Measurements from ENCODE around the gene AGAP2. TPM values are rescaled to one million over a fixed set of nuclear protein-coding genes. Genes with fewer than 3 reads are reported as not detected.

AGAP2 gene
- total RNA-seq, 2 experiments from 2014 or later, result 22.6 to 23.8 TPM

GRCh38 chr12:57761391-57761998, 23.0 kb upstream of the AGAP2 start:
- Mint-ChIP-seq H3K27ac (no peak overlapping the region), H3K9me3 (no peaks in the 10 kb centered on the region), H3K4me3 (no peak overlapping the region), H3K27me3 (no peaks in the 10 kb centered on the region), H3K4me1 (peaks cover 40% of the 10 kb centered on the region), H3K36me3 (peaks cover 38% of the 10 kb centered on the region)
- no peak for DNase-seq

- Mint-ChIP-seq H3K9me3 (no peaks in the 10 kb centered on the region), H3K4me1 (peaks cover 40% of the 10 kb centered on the region), H3K4me3 (no peak overlapping the region), H3K27ac (no peak overlapping the region), H3K27me3 (no peaks in the 10 kb centered on the region), H3K36me3 (peaks cover 38% of the 10 kb centered on the region)
- DNase-seq, result no peak
These were observed 21.9 kb upstream of the AGAP2 start for GRCh38 chr12:57760347-57760982.

GRCh38 chr12:57759360-57759980, 20.9 kb upstream of the AGAP2 start:
- Mint-ChIP-seq H3K4me3 (no peak overlapping the region), H3K36me3 (peaks cover 34% of the 10 kb centered on the region), H3K9me3 (no peaks in the 10 kb centered on the region), H3K4me1 (peaks cover 37% of the 10 kb centered on the region), H3K27ac (no peak overlapping the region), H3K27me3 (no peaks in the 10 kb centered on the region)
- peak; percentile 39 for DNase-seq

GRCh38 chr12:57758552-57759359, 20.2 kb upstream of the AGAP2 start:
- no peaks in the 10 kb centered on the region for H3K9me3 Mint-ChIP-seq
- H3K36me3 Mint-ChIP-seq, result peaks cover 29% of the 10 kb centered on the region
- H3K27me3 Mint-ChIP-seq, result no peaks in the 10 kb centered on the region
- no peak for DNase-seq
- no peak overlapping the region for H3K4me3 Mint-ChIP-seq
- no peak overlapping the region for H3K27ac Mint-ChIP-seq
- H3K4me1 Mint-ChIP-seq, result peaks cover 39% of the 10 kb centered on the region

- Mint-ChIP-seq H3K4me3 (no peak overlapping the region), H3K9me3 (no peaks in the 10 kb centered on the region), H3K36me3 (peaks cover 21% of the 10 kb centered on the region), H3K4me1 (peaks cover 39% of the 10 kb centered on the region), H3K27ac (no peak overlapping the region), H3K27me3 (no peaks in the 10 kb centered on the region)
- DNase-seq, result no peak
These were observed 19.2 kb upstream of the AGAP2 start for GRCh38 chr12:57757771-57758170.

GRCh38 chr12:57756406-57757341, 18.1 kb upstream of the AGAP2 start:
- H3K27ac Mint-ChIP-seq, result peak overlapping the region; percentile 51

GRCh38 chr12:57755454-57756372, 17.2 kb upstream of the AGAP2 start:
- Mint-ChIP-seq H3K4me3 (peak overlapping the region; percentile 87), H3K36me3 (peaks cover 27% of the 10 kb centered on the region), H3K4me1 (peaks cover 43% of the 10 kb centered on the region), H3K27me3 (no peaks in the 10 kb centered on the region), H3K27ac (no peak overlapping the region), H3K9me3 (no peaks in the 10 kb centered on the region)
- DNase-seq, result peak; percentile 42

More at GRCh38 chr12:57756406-57757341, 18.1 kb upstream of the AGAP2 start:
- peak; percentile 78 for DNase-seq
- Mint-ChIP-seq H3K4me3 (peak overlapping the region; percentile 87), H3K9me3 (no peaks in the 10 kb centered on the region), H3K27me3 (no peaks in the 10 kb centered on the region), H3K4me1 (peaks cover 39% of the 10 kb centered on the region), H3K36me3 (peaks cover 25% of the 10 kb centered on the region)

GRCh38 chr12:57755194-57755453, 16.6 kb upstream of the AGAP2 start:
- Mint-ChIP-seq H3K36me3 (peaks cover 33% of the 10 kb centered on the region), H3K4me1 (peaks cover 49% of the 10 kb centered on the region), H3K27ac (no peak overlapping the region), H3K27me3 (no peaks in the 10 kb centered on the region), H3K9me3 (no peaks in the 10 kb centered on the region), H3K4me3 (no peak overlapping the region)
- no peak for DNase-seq

- H3K27ac Mint-ChIP-seq, result peak within 1 kb of the TSS; percentile 55
- H3K36me3 Mint-ChIP-seq, result peaks cover 31% of the 10 kb centered on the region
- no peaks in the 10 kb centered on the region for H3K9me3 Mint-ChIP-seq
- peak within 1 kb of the TSS; percentile 87 for H3K4me3 Mint-ChIP-seq
- no peaks in the 10 kb centered on the region for H3K27me3 Mint-ChIP-seq
- peak; percentile 86 for DNase-seq
- peaks cover 50% of the 10 kb centered on the region for H3K4me1 Mint-ChIP-seq
These were observed 16.1 kb upstream of the AGAP2 start, which contains the start of gene MARCHF9 for GRCh38 chr12:57754411-57755193. TSS of gene MARCHF9 (plus strand) at chr12:57755103. CDS start at chr12:57755529, 426 bp downstream.

- peak overlapping the region; percentile 8 for H3K4me3 Mint-ChIP-seq
- H3K4me1 Mint-ChIP-seq, result peaks cover 52% of the 10 kb centered on the region
- H3K27me3 Mint-ChIP-seq, result no peaks in the 10 kb centered on the region
- no peaks in the 10 kb centered on the region for H3K9me3 Mint-ChIP-seq
- H3K27ac Mint-ChIP-seq, result peak overlapping the region; percentile 42
- H3K36me3 Mint-ChIP-seq, result peaks cover 35% of the 10 kb centered on the region
- DNase-seq, result no peak
These were observed 15.3 kb upstream of the AGAP2 start for GRCh38 chr12:57753756-57754337.

GRCh38 chr12:57752668-57753000, 14.1 kb upstream of the AGAP2 start:
- Mint-ChIP-seq H3K4me3 (peak overlapping the region; percentile 98), H3K4me1 (peaks cover 54% of the 10 kb centered on the region), H3K27ac (peak overlapping the region; percentile 100), H3K36me3 (peaks cover 38% of the 10 kb centered on the region), H3K27me3 (no peaks in the 10 kb centered on the region), H3K9me3 (no peaks in the 10 kb centered on the region)
- DNase-seq, result no peak

- Mint-ChIP-seq H3K4me1 (peaks cover 57% of the 10 kb centered on the region), H3K4me3 (peak within 1 kb of the TSS; percentile 98), H3K36me3 (peaks cover 42% of the 10 kb centered on the region), H3K27me3 (no peaks in the 10 kb centered on the region), H3K27ac (peak within 1 kb of the TSS; percentile 100), H3K9me3 (no peaks in the 10 kb centered on the region)
- peak; percentile 99 for DNase-seq
These were observed 13.5 kb upstream of the AGAP2 start, which contains the start of gene CDK4 for GRCh38 chr12:57751788-57752667. TSS of gene CDK4 (minus strand) at chr12:57752310. CDS start at chr12:57751717, 593 bp downstream.

All from activated naive CD8-positive, alpha-beta T cell treated with anti-CD3 and anti-CD28 coated beads for 36 hours (primary cell).